ENCODE data around the gene GREM1.

GRCh38 chr15:32766101-32766500, 48.3 kb downstream of the GREM1 start:
- no peak for TF ChIP-seq POLR2A (IDR thresholded peaks at IDR 0.05; ENCODE audit: low read length)
- TF ChIP-seq GATA1 (IDR thresholded peaks at IDR 0.05; ENCODE audit: low read depth, low read length): no peak
